ENCODE results near the gene SMC2. TPM values are rescaled to one million over a fixed set of nuclear protein-coding genes. Genes with fewer than 3 reads are reported as not detected.
A peak's percentile ranks its signal among the peaks of the same experiment; 100 is the strongest.

The SMC2 gene
- total RNA-seq, 1 donor, result 6.9 TPM

DNA sequence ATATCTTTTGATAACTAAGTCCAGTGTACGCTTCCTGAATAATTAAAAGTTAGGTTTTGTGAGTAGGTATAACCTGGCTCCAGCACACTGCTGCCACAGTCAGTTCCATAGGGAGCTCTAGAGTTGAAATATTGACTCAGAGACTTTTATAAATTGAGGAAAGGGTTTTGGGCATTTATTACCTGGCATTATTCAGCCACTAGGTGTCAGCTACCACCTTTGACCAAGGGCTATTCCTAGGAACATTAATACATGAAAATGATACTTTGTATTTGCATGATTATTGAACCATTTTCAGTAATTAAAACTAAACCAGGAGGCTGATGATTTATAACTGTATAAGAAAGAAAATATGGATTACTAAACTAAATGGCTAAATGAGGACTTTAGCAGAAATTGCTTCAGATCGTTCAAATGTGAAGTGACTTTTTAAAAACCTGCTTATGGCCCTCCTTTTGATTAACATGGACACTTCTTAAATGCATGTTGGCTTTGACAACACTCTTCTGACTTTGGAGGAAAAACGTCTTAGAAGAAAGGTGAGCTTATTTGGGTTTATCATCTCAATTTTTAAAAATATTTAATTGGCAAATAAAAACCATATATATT, 83.0 kb downstream of the SMC2 start:
- no peaks in the 10 kb centered on the region for H3K4me1 ChIP-seq (ENCODE audit: insufficient read depth, low read length)
- no peaks in the 10 kb centered on the region for H4K20me1 ChIP-seq (ENCODE audit: insufficient read depth, low read length)
- no peak for DNase-seq (ENCODE audit: insufficient read length, low spot score, missing footprints)
- TF ChIP-seq, protein P1, sequence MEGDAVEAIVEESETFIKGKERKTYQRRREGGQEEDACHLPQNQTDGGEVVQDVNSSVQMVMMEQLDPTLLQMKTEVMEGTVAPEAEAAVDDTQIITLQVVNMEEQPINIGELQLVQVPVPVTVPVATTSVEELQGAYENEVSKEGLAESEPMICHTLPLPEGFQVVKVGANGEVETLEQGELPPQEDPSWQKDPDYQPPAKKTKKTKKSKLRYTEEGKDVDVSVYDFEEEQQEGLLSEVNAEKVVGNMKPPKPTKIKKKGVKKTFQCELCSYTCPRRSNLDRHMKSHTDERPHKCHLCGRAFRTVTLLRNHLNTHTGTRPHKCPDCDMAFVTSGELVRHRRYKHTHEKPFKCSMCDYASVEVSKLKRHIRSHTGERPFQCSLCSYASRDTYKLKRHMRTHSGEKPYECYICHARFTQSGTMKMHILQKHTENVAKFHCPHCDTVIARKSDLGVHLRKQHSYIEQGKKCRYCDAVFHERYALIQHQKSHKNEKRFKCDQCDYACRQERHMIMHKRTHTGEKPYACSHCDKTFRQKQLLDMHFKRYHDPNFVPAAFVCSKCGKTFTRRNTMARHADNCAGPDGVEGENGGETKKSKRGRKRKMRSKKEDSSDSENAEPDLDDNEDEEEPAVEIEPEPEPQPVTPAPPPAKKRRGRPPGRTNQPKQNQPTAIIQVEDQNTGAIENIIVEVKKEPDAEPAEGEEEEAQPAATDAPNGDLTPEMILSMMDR (IDR thresholded peaks at IDR 0.05; ENCODE audit: extremely low read depth, low read depth, low read length), result peak; percentile 25
- no peak overlapping the region for H2AFZ ChIP-seq (ENCODE audit: low read length)
- no peak overlapping the region for H3K27ac ChIP-seq (ENCODE audit: low read depth, low read length)
- no peaks in the 10 kb centered on the region for H3K79me2 ChIP-seq (ENCODE audit: insufficient read depth, low read length)
- no peaks in the 10 kb centered on the region for H3K36me3 ChIP-seq (ENCODE audit: insufficient read depth, low read length)
- no peaks in the 10 kb centered on the region for H3K9me3 ChIP-seq (ENCODE audit: low read depth, low read length)
- no peak overlapping the region for H3K4me3 ChIP-seq (ENCODE audit: insufficient read depth, low read length)
- H3K27me3 ChIP-seq (ENCODE audit: insufficient read depth, low read length), result no peaks in the 10 kb centered on the region
- no peak overlapping the region for H3K4me2 ChIP-seq (ENCODE audit: insufficient read depth, low read length)

GRCh38 chr9:104177676-104178075, 83.6 kb downstream of the SMC2 start:
- no peaks in the 10 kb centered on the region for H3K79me2 ChIP-seq (ENCODE audit: insufficient read depth, low read length)
- no peaks in the 10 kb centered on the region for H4K20me1 ChIP-seq (ENCODE audit: insufficient read depth, low read length)
- no peaks in the 10 kb centered on the region for H3K36me3 ChIP-seq (ENCODE audit: insufficient read depth, low read length)
- no peak overlapping the region for H3K4me2 ChIP-seq (ENCODE audit: insufficient read depth, low read length)
- TF ChIP-seq, protein P1 (IDR thresholded peaks at IDR 0.05; ENCODE audit: extremely low read depth, low read depth, low read length), result no peak
- no peaks in the 10 kb centered on the region for H3K9me3 ChIP-seq (ENCODE audit: low read depth, low read length)
- H3K27ac ChIP-seq (ENCODE audit: low read depth, low read length), result no peak overlapping the region
- no peaks in the 10 kb centered on the region for H3K4me1 ChIP-seq (ENCODE audit: insufficient read depth, low read length)
- DNase-seq (ENCODE audit: insufficient read length, low spot score, missing footprints), result no peak
- no peaks in the 10 kb centered on the region for H3K27me3 ChIP-seq (ENCODE audit: insufficient read depth, low read length)
- no peak overlapping the region for H3K4me3 ChIP-seq (ENCODE audit: insufficient read depth, low read length)
- no peak overlapping the region for H2AFZ ChIP-seq (ENCODE audit: low read length)
